GM21576 (cell line): ENCODE results near the gene PIEZO1.
A peak's percentile ranks its signal among the peaks of the same experiment; 100 is the strongest.

Experiments used
- ATAC-seq: cut with Tn5 transposase; IDR thresholded peaks from one replicate; pipeline ENCODE4 v1.9.1; 2021; ENCODE audit warnings: mild to moderate bottlenecking, moderate library complexity; ENCODE audit not compliant: unreplicated experiment

The PIEZO1 gene

GRCh38 chr16:88737298-88738150 lies 47.5 kb downstream of the PIEZO1 start:
- ATAC-seq = peak; percentile 60

DNA sequence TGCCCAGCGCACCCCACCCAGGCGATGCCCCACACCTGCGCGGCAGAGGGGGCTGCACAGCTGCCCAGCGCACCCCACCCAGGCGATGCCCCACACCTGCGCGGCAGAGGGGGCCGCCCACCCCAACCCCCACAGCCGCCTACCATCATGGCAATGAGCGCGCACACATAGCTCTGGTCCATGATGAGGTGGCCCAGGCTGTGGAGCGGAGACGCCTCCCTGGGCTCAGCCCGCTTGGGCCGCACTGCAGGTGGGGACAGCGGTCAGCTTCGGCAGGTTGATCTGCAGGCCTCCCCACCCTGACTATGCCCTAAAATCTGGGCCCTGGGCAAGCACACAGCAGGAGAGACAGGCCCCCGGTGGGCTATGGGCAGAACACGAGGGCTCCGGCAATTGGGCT lies 48.5 kb downstream of the PIEZO1 start:
- ATAC-seq = no peak

DNA sequence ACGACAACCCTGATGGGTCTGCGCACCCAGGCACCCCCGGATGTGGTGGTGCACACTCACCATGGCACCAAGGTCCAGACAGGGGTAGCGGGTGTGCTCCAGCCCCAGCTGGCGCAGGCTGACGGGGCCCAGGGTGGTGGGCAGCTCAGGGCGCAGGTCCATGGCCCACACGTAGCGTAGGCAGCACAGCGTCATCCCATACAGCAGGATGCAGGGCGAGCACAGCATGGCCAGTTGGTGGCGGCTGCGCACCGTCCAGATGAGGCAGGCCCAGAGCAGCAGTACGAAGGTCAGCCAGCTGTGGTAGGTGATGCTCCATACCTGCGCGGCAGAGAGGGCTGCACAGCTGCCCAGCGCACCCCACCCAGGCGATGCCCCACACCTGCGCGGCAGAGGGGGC lies 48.9 kb downstream of the PIEZO1 start:
- ATAC-seq = no peak

- no peak for ATAC-seq
Observed at GRCh38 chr16:88735616-88736015, 49.4 kb downstream of the PIEZO1 start.

DNA sequence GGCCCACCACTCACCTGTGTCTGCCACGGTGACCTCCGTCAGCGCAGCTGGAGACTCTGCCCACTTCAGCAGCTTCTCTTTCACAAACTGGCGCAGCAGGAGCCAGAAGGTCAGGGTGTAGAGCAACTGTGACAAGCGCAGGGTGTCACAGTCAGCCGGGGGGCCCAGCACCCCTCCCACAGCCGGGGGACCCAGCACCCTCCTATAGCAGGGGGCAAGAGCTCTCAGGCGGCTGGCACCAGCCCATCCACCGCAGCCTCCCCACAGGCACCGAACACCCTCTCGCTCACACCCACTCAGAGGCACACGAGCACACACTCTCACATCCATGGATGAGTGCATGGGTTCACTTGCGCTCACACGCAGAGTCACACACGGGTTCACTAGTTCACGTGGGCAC lies 49.9 kb downstream of the PIEZO1 start:
- no peak for ATAC-seq

GRCh38 chr16:88734361-88734728 lies 50.7 kb downstream of the PIEZO1 start:
- no peak for ATAC-seq

- no peak for ATAC-seq
Observed at GRCh38 chr16:88733630-88734360, 51.2 kb downstream of the PIEZO1 start.

DNA sequence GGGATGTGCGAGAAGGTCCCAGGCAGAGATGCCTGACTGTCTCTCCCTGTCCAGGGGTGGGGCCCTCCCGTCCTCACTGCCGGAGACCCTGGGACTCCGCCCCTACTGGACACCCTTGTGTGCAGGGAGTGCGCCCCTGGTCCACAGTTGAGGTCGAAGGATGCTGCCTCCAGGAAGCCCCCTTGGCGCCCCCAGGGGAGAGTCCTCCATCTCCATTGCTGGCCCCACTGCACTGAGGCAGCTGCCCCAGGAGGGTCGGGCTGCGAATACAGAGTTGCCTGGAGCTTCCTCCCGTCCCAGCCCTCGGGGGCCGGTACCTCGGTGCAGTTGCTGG lies 52.1 kb downstream of the PIEZO1 start:
- ATAC-seq = no peak

GRCh38 chr16:88732172-88732960 lies 52.7 kb downstream of the PIEZO1 start:
- ATAC-seq = no peak

GRCh38 chr16:88731699-88732098 lies 53.3 kb downstream of the PIEZO1 start:
- no peak for ATAC-seq

GRCh38 chr16:88730632-88731607 lies 54.1 kb downstream of the PIEZO1 start:
- no peak for ATAC-seq

- ATAC-seq = no peak
Observed at GRCh38 chr16:88727871-88728270, 57.1 kb downstream of the PIEZO1 start.

GRCh38 chr16:88726981-88727380 lies 58.0 kb downstream of the PIEZO1 start:
- ATAC-seq = no peak

DNA sequence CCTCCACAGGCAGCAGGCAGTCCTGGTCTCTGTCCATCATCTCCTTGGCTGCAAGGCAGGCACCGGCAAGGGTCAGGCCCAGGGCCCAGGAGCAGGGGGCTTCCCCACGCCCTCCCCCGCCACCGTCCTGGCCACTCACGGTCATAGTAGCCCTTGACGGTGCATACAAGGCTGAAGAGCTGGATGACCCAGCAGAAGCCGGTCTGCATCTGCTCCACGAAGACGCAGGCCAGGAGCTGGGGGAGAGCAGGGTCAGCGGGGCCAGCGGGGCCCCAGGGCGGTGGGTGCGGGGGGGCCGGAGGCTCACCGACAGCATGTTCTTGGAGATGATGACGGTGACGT lies 58.6 kb downstream of the PIEZO1 start:
- no peak for ATAC-seq

DNA sequence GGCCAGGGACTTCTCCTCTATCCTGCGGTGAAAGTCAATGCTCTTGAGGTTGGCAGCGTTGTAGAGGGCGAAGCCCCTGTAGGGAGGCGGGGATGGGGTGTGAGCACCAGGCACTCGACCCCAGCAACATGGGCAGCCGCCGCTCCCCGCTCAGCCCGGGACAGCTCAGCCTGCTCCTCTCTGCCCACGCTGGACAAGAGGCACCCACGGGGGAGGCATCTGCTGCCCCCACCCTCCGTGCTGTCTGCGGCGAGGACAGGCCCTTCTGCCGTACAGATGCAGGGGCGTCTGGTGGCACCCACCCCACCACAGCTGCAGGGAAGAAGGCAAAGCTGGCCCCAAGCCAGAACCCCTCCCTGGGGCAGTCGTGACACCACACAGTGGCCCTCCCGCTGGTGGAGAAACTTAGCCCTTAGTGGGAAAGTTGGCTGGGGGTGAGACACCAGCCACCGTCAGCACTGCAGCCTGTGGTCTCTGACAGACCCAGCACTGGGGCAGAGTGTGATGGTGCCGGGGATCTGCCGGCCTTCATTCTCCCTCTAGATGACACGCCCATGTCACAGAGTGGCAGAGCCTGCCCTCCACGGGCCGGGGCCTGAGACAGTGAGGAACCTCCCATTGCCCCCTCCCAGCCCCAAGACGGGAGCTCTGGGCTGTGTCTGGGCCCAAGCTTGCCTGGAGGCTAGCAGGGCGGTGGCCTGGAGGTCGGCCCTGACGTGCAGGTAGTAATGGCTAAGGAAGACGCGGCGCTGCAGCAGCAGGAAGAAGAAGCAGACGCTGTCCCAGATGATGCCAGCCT lies 59.2 kb downstream of the PIEZO1 start:
- no peak for ATAC-seq

DNA sequence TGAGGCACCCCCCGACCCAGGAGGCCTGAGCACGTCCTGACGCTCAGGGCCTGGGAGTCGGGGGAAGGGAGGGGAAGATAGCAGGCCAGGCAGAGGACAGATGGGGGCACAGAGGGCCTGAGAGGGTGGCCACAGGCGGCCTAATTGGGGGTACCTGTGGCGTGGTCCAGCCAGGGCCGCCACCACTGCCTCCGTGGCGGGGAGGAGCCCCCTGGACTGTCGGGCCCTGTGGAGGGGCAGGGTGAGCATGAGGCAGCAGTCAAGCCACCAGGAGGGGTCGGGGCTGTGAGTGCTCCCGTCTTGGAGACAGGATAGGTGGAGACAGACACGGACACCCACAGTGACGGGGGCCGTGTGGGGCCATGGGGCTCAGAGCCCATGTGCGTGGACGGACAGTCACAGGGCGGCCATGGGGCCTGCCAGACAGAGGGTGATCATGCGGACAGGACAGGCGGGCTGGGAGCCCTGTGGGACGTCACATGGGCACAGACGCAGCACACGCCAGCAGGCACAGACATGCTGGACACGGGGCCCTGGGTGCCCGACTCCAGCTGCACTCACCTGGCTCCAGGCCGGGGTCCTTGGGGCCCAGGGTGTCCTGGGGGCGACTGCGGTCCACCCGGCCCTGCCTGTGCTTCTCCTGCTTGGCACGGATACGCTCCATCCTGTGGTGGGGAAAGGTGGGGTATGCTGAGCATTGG lies 60.0 kb downstream of the PIEZO1 start:
- ATAC-seq = no peak

- no peak for ATAC-seq
Observed at GRCh38 chr16:88723911-88724310, 61.1 kb downstream of the PIEZO1 start.

DNA sequence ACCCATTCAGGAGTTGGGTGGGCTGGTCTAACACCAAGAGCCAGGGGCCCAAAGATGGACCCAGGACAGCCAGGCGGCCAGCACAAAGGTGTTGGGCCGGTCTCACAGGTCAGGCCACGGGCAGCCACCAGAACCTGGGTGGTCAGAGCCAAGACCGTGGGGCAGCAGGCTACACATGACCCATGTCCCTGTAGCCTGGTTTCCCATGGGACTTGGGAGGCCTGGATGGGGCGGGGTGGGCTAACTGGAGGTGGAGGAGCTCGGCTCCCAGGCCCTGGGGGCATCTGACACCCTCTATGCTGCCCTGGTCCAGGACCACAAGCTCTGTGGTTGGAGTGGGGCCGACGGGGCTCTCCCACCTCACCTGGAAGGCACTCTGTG lies 61.5 kb downstream of the PIEZO1 start:
- no peak for ATAC-seq

DNA sequence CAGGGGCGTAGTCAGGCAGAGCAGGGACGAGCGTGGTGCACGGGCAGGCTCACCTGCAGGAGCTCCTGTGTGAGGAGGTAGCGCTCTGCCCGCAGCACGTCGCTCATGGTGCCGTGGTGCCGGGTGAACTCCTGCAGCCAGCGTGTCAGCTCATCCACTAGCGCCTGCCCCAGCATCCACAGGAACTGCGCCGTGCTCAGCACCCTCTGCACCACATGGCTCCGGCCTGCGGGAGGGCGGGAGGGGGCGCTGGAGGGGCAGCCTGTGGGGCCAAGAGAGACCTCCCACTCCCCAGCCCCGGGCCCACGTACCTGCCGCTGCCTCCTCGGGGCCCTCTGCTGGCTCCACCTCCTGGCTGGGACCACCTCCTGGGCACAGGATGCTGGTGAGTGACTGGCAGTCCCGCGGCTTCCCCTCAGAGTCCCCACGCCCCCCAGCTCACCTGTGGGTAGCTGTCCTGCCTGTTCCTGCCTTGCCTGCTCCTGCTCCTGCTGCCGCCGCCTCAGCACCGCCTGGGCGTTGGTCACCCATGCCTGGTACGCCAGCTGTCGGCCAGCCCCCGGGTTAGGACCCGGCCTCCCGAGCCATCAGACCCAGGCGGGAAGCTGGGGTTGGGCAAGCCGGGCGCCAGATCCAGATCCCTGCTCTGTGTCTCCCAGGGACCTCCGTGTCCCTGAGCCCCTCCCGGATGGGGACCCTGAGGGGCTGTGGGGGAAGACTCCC lies 62.1 kb downstream of the PIEZO1 start:
- ATAC-seq = no peak
